Neural crest cell (in vitro differentiated cells): ENCODE data around the gene CEMIP. TPM values are rescaled to one million over a fixed set of nuclear protein-coding genes. Genes with fewer than 3 reads are reported as not detected.

Experiments
- DNase-seq: peaks from one replicate; pipeline ENCODE4 v3.0.0; 2021; ENCODE audit warnings: low read depth, mixed read lengths, low spot score
- H3K27ac Mint-ChIP-seq: one replicate; pipeline ENCODE4 v1.8.0; 2021; ENCODE audit warnings: mild to moderate bottlenecking, mixed read lengths; ENCODE audit not compliant: unreplicated experiment
- H3K27me3 Mint-ChIP-seq: 2 replicates; pipeline ENCODE4 v1.8.0; 2021; ENCODE audit warnings: low read depth, mild to moderate bottlenecking, mixed read lengths
- H3K36me3 Mint-ChIP-seq: 2 replicates; pipeline ENCODE4 v1.8.0; 2021; ENCODE audit warnings: low read depth, mild to moderate bottlenecking, mixed read lengths
- H3K4me1 Mint-ChIP-seq: 2 replicates; pipeline ENCODE4 v1.8.0; 2021; ENCODE audit warnings: mixed read lengths
- H3K4me3 Mint-ChIP-seq: one replicate; pipeline ENCODE4 v1.8.0; 2021; ENCODE audit warnings: mild to moderate bottlenecking, mixed read lengths
- H3K9me3 Mint-ChIP-seq: 2 replicates; pipeline ENCODE4 v1.8.0; 2021; ENCODE audit warnings: mixed read lengths
- total RNA-seq: library from RNA; stranded (reverse); gene quantifications from 2 replicates; pipeline ENCODE4 v1.2.1, GENCODE V29; 2021
- TF ChIP-seq, protein P1 (sequence below): fragments of 200-600 bp; sonication (generic); conservative IDR thresholded peaks from 2 replicates; pipeline ENCODE4 v1.5.0; 2021; ENCODE audit warnings: antibody characterized with exemption, mild to moderate bottlenecking

CEMIP gene
- total RNA-seq, 1 donor from 2014 or later: 0.33 TPM

DNA sequence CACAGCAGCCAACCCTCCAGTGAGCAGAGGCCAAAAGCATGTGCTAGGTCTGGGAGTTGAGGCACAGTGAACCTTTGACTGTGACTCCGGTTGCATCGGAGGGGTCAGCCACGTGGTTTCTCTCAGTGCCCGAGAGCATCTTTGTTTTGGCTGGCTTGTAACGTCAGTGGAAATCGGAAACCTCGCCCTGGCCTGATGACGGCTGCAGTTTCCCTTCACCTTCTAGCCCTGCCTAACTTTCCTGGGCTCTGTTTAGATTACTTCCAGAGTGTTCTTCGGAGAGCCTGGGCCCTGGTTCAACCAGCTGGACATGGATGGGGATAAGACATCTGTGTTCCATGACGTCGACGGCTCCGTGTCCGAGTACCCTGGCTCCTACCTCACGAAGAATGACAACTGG is 153.8 kb downstream of the CEMIP start:
- peaks cover 14% of the 10 kb centered on the region for H3K36me3 Mint-ChIP-seq
- no peak for DNase-seq
- peaks cover 2% of the 10 kb centered on the region for H3K9me3 Mint-ChIP-seq
- H3K4me3 Mint-ChIP-seq: no peak overlapping the region
- peaks cover 37% of the 10 kb centered on the region for H3K4me1 Mint-ChIP-seq
- no peak overlapping the region for H3K27ac Mint-ChIP-seq
- TF ChIP-seq, protein P1, sequence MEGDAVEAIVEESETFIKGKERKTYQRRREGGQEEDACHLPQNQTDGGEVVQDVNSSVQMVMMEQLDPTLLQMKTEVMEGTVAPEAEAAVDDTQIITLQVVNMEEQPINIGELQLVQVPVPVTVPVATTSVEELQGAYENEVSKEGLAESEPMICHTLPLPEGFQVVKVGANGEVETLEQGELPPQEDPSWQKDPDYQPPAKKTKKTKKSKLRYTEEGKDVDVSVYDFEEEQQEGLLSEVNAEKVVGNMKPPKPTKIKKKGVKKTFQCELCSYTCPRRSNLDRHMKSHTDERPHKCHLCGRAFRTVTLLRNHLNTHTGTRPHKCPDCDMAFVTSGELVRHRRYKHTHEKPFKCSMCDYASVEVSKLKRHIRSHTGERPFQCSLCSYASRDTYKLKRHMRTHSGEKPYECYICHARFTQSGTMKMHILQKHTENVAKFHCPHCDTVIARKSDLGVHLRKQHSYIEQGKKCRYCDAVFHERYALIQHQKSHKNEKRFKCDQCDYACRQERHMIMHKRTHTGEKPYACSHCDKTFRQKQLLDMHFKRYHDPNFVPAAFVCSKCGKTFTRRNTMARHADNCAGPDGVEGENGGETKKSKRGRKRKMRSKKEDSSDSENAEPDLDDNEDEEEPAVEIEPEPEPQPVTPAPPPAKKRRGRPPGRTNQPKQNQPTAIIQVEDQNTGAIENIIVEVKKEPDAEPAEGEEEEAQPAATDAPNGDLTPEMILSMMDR: no peak
- no peaks in the 10 kb centered on the region for H3K27me3 Mint-ChIP-seq

DNA sequence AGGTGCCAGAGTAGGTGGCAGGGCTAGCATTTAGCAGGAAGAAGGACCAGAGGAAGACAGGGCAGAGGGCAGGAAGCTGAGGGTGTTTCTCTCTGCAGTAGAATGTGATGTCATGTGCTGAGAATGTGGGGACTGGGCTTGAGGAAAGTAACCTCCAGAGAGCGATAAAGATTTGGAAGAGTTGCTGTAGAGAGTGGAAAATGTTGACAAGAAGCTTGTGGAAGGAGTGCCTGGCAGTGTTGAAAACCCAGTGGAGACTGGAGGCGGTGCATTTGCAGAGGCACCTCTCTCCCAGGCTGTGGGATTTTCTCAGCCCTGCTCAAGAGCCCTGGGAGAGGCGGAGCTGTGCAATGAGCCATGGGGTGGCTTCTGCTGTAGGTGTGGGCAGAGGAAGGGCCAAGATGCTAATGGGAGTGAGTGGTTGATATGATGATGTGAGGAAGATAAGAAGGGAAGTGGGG is 155.6 kb downstream of the CEMIP start:
- peak overlapping the region; percentile 9 for H3K27ac Mint-ChIP-seq

DNA sequence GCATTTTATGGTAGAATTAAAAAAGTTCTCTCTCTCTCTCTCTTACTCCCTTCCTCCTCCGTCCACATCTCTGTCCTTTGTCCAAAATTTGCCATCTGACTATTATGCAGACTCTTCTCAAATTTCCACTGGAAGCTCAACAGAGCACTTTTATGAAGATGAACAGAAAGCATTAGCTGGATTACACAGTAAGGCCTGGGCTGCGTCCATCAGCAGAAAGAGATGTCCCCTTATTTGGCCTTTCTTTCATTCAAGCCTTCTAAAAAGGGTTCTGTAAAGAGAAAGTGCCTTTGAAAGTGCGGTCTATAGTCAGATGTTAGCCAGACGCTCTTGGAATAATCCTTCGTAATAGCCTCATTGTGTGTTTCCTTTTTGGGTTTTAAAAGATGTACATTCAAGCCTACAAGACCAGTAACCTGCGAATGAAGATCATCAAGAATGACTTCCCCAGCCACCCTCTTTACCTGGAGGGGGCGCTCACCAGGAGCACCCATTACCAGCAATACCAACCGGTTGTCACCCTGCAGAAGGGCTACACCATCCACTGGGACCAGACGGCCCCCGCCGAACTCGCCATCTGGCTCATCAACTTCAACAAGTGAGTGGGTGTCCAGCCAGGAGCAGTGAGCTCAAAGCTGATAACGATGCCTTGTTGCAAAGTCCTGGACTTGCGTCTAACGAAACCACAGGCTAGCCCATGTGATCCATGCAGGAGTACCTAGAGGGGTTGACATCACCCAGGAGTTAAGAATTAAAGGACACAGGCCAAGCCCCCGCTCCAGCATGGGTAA is 157.3 kb downstream of the CEMIP start:
- Mint-ChIP-seq H3K4me3 (no peak overlapping the region), H3K27me3 (no peaks in the 10 kb centered on the region), H3K36me3 (peaks cover 8% of the 10 kb centered on the region), H3K4me1 (peaks cover 22% of the 10 kb centered on the region), H3K27ac (no peak overlapping the region), H3K9me3 (no peaks in the 10 kb centered on the region)
- TF ChIP-seq, protein P1: no peak
- DNase-seq: no peak

More for the DNA sequence above, 155.6 kb downstream of the CEMIP start:
- Mint-ChIP-seq H3K9me3 (no peaks in the 10 kb centered on the region), H3K36me3 (peaks cover 6% of the 10 kb centered on the region), H3K27me3 (no peaks in the 10 kb centered on the region), H3K4me3 (peak overlapping the region; percentile 0), H3K4me1 (peaks cover 22% of the 10 kb centered on the region)
- DNase-seq: no peak
- TF ChIP-seq, protein P1: no peak

DNA sequence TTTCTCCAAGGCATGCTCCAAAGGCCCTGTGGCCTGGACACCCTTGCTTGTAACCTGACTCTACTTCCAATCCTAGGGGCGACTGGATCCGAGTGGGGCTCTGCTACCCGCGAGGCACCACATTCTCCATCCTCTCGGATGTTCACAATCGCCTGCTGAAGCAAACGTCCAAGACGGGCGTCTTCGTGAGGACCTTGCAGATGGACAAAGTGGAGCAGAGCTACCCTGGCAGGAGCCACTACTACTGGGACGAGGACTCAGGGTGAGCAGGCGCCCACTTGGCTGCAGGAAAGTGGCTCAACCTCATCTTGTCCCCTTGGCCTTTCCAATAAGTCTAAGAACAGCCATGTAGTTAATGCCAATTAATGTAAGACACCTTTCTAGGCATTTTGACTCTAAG is 158.5 kb downstream of the CEMIP start:
- H3K4me1 Mint-ChIP-seq: peaks cover 22% of the 10 kb centered on the region
- H3K9me3 Mint-ChIP-seq: no peaks in the 10 kb centered on the region
- TF ChIP-seq, protein P1: no peak
- H3K27ac Mint-ChIP-seq: no peak overlapping the region
- H3K4me3 Mint-ChIP-seq: no peak overlapping the region
- H3K27me3 Mint-ChIP-seq: no peaks in the 10 kb centered on the region
- DNase-seq: no peak
- H3K36me3 Mint-ChIP-seq: peaks cover 12% of the 10 kb centered on the region

DNA sequence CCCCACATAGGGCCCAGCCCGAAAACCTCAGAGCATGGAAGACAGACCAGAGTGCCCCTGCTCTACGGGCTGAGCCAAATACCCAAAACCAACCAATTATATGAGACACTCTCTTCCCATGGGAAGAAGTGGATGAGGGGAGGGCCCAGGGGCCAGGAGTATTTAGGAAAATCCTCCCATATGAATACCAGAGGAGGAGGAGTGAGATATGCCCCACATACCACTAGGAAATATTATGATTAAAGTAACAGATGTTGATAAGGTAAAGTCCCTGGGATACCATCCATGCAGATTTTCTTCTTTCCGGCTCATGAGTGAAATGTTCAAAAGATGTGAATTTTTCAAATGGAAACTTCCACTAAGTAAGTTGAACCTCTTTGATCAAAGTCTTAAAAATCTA is 160.0 kb downstream of the CEMIP start:
- Mint-ChIP-seq H3K9me3 (no peaks in the 10 kb centered on the region), H3K27me3 (no peaks in the 10 kb centered on the region), H3K36me3 (peaks cover 15% of the 10 kb centered on the region), H3K4me1 (peaks cover 20% of the 10 kb centered on the region), H3K27ac (no peak overlapping the region), H3K4me3 (no peak overlapping the region)
- no peak for DNase-seq
- TF ChIP-seq, protein P1: no peak
